HEK293T (cell line): ENCODE measurements around the gene TMEM131L.
"Not testable (repeated sequence)": the region's sequence is repeated elsewhere in the genome, so short reads cannot be mapped to it uniquely, and the experiment has no call there.

ENCODE experiments used
- CTCF ChIA-PET: fragments of 350-600 bp; formaldehyde crosslinking; extraction: SDS; loops from one replicate; lab custom pipeline; 2021; ENCODE audit warnings: antibody characterized with exemption, inconsistent platforms; lab: Yijun Ruan, JAX
- POLR2A ChIA-PET: fragments of 350-600 bp; formaldehyde crosslinking; extraction: SDS; loops from one replicate; lab custom pipeline; 2020; ENCODE audit warnings: antibody characterized with exemption, inconsistent platforms; lab: Yijun Ruan, JAX
- DNase-seq: peaks from one replicate; pipeline ENCODE4 v3.0.0; 2012; ENCODE audit warnings: mixed read lengths; ENCODE audit errors: extremely low spot score
- ARNT ChIP-seq: fragments of 450-650 bp; IDR thresholded peaks from 2 replicates; pipeline ENCODE4 v1.6.1; 2017; ENCODE audit warnings: mild to moderate bottlenecking
- BHLHE40 ChIP-seq: fragments of 450-650 bp; IDR thresholded peaks from 2 replicates; pipeline ENCODE4 v1.6.1; 2016; ENCODE audit warnings: mild to moderate bottlenecking, moderate library complexity, borderline replicate concordance
- CTBP1 ChIP-seq: fragments of 450-650 bp; IDR thresholded peaks from 2 replicates; pipeline ENCODE4 v1.6.1; 2016; ENCODE audit warnings: borderline replicate concordance
- ELF4 ChIP-seq: fragments of 450-650 bp; IDR thresholded peaks from 2 replicates; pipeline ENCODE4 v1.6.1; 2017; ENCODE audit warnings: antibody characterized with exemption
- FOXA1 ChIP-seq: fragments of 450-650 bp; IDR thresholded peaks from 2 replicates; pipeline ENCODE4 v1.6.1; 2016; ENCODE audit warnings: mild to moderate bottlenecking
- FOXK2 ChIP-seq: fragments of 450-650 bp; IDR thresholded peaks from 2 replicates; pipeline ENCODE4 v1.6.1; 2016; ENCODE audit warnings: mild to moderate bottlenecking
- FOXM1 ChIP-seq: fragments of 450-650 bp; IDR thresholded peaks from 2 replicates; pipeline ENCODE4 v1.6.1; 2017; ENCODE audit warnings: mild to moderate bottlenecking, borderline replicate concordance
- HDGF ChIP-seq: fragments of 450-650 bp; IDR thresholded peaks from 2 replicates; pipeline ENCODE4 v1.6.1; 2017; ENCODE audit warnings: antibody characterized with exemption, borderline replicate concordance
- L3MBTL2 ChIP-seq: fragments of 450-650 bp; conservative IDR thresholded peaks from 2 replicates; pipeline ENCODE4 v1.6.1; 2016; ENCODE audit warnings: mild to moderate bottlenecking
- LEF1 ChIP-seq: fragments of 450-650 bp; IDR thresholded peaks from 2 replicates; pipeline ENCODE4 v1.6.1; 2017; ENCODE audit warnings: mild to moderate bottlenecking, borderline replicate concordance
- NFRKB ChIP-seq: fragments of 450-650 bp; IDR thresholded peaks from 2 replicates; pipeline ENCODE4 v1.6.1; 2016; ENCODE audit warnings: mild to moderate bottlenecking, moderate library complexity
- SUZ12 ChIP-seq: fragments of 450-650 bp; IDR thresholded peaks from 2 replicates; pipeline ENCODE4 v1.6.1; 2016; ENCODE audit warnings: mild to moderate bottlenecking
- TARDBP ChIP-seq: fragments of 450-650 bp; IDR thresholded peaks from 2 replicates; pipeline ENCODE4 v1.6.1; 2016
- ZNF384 ChIP-seq: fragments of 450-650 bp; IDR thresholded peaks from 2 replicates; pipeline ENCODE4 v1.6.1; 2016
- TF ChIP-seq, protein P1 (sequence below): fragments of 450-650 bp; IDR thresholded peaks from 2 replicates; pipeline ENCODE4 v1.6.1; 2016

TMEM131L gene

GRCh38 chr4:153447175-153447905 lies 18.8 kb upstream of the TMEM131L start:
- peak; percentile 27 for DNase-seq
- CTCF ChIA-PET, result interaction anchor here (0.6 to 2.6 kb wide), 6 partner anchors 10 to 103 kb away, joined by 3 to 13 read pairs (median 4); partner anchors contain the start of gene TMEM131L
- TF ChIP-seq ZNF384 (peak; percentile 64), FOXK2 (no peak), FOXA1 (no peak), TARDBP (no peak)
- POLR2A ChIA-PET, result interaction anchor here (0.8 to 3.3 kb wide), 6 partner anchors 9 to 137 kb away, joined by 3 to 42 read pairs (median 3); partner anchors contain the start of gene TMEM131L

DNA sequence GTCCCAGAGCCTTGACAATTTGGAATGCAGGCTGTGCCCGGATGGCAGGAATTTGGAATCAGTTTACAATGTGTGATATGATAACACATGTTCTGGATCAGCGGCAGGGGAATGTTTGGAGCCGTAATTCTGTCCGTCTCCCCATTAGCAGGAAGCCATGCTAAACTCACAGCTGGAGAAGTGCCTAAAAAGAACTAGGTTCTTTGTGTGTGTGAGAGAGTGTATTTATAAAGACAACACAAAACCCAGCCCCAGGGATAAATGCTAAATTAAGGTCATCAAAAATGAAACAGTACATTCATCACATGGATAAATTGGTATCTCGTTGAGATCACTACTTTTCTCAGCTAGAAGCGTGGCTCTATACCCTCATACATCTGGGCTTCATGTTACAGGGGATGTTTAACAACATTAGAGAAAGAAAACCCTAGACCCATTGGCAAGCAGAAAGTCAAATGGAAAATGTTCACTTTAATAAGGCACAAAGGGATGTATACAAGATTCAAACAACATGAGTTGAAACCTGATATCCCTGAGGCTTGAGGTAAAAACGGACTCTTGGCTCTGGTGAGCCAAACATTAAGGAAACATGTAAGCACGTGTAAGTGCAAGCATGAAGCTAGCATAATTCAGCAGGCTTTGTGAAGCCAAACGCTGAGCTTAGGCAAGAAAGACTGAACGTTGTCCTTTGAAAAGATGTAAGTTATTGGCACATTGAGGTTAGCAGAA lies 18.0 kb upstream of the TMEM131L start:
- TF ChIP-seq, protein P1, sequence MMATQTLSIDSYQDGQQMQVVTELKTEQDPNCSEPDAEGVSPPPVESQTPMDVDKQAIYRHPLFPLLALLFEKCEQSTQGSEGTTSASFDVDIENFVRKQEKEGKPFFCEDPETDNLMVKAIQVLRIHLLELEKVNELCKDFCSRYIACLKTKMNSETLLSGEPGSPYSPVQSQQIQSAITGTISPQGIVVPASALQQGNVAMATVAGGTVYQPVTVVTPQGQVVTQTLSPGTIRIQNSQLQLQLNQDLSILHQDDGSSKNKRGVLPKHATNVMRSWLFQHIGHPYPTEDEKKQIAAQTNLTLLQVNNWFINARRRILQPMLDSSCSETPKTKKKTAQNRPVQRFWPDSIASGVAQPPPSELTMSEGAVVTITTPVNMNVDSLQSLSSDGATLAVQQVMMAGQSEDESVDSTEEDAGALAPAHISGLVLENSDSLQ, result peak; percentile 81
- TF ChIP-seq L3MBTL2, result peak; percentile 93
- TF ChIP-seq FOXK2, result no peak
- ChIA-PET POLR2A (interaction anchor here (0.8 to 3.3 kb wide), 6 partner anchors 8 to 136 kb away, joined by 3 to 42 read pairs (median 3); partner anchors contain the start of gene TMEM131L), CTCF (interaction anchor here (0.6 to 2.6 kb wide), 6 partner anchors 11 to 104 kb away, joined by 3 to 13 read pairs (median 4); partner anchors contain the start of gene TMEM131L)
- peak; percentile 31 for DNase-seq

GRCh38 chr4:153449338-153449737 lies 16.8 kb upstream of the TMEM131L start:
- POLR2A ChIA-PET, result interaction anchor here (3.3 kb wide), 1 partner anchor 17 kb away, joined by 42 read pairs; the partner anchor contains the start of gene TMEM131L
- CTCF ChIA-PET, result no interaction called here
- TF ChIP-seq L3MBTL2 (no peak), CTBP1 (no peak), FOXA1 (no peak), ELF4 (no peak), FOXM1 (no peak), HDGF (no peak), SUZ12 (no peak), ZNF384 (no peak), BHLHE40 (no peak), TARDBP (no peak), LEF1 (no peak), NFRKB (no peak), ARNT (no peak), FOXK2 (no peak)
- TF ChIP-seq, protein P1, result no peak
- DNase-seq, result no peak

- TF ChIP-seq SUZ12 (no peak), ZNF384 (no peak), L3MBTL2 (no peak), TARDBP (no peak), LEF1 (no peak), NFRKB (no peak), CTBP1 (no peak), HDGF (no peak), FOXA1 (no peak), FOXK2 (no peak)
- TF ChIP-seq, protein P1, result no peak
- POLR2A ChIA-PET, result no interaction called here
- CTCF ChIA-PET, result no interaction called here
- DNase-seq, result no peak
Observed at GRCh38 chr4:153450544-153450917, 15.6 kb upstream of the TMEM131L start.

- peak; percentile 37 for TF ChIP-seq L3MBTL2
- CTCF ChIA-PET, result interaction anchor here (1.1 kb wide), 1 partner anchor 43 kb away, joined by 3 read pairs; no protein-coding TSS in a partner anchor
- POLR2A ChIA-PET, result interaction anchor here (1.4 kb wide), 1 partner anchor 15 kb away, joined by 14 read pairs; the partner anchor contains the start of gene TMEM131L
- DNase-seq, result not testable (repeated sequence)
Observed at GRCh38 chr4:153451145-153451544, 15.0 kb upstream of the TMEM131L start.

DNA sequence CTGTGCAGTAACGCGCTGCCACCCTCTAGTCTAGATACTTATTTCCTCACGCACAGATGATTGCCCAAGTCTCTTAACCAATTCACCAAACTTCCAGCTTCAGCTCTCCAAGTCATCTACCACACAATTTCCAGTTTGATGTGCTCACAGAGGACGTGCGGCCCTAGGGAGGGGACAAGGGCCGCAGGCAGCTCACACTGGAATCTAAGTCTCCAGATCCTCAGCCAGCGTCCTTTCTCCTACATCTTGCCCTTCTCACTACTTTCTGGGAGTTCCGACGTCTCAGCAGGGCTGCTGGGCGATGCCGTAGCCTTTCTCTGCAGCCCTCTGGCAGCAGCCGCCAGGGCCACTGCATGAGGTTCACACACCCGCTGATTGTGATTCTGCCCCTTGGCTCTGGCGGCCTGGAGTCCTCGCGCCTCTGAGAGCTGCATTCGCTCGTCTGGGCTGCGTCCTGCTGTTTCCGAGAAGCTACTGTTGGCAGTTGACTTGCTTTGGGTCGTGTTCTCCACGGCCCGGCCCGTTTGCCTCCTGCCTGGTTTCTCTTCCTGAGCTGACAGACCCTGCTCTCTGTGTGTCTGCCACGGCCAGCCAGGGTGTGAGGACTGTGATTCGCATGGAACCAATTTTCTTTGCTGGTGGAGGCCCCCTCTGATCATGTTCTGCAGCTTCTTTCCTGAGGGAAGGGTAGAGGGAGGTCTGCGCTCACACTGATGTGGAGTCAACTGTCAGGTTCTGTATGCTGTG lies 14.1 kb upstream of the TMEM131L start:
- TF ChIP-seq BHLHE40 (no peak), FOXA1 (no peak), FOXM1 (no peak), L3MBTL2 (no peak), NFRKB (no peak), HDGF (no peak), CTBP1 (no peak), SUZ12 (no peak), FOXK2 (no peak), LEF1 (no peak)
- CTCF ChIA-PET, result interaction anchor here (0.7 to 1.3 kb wide), 4 partner anchors 23 to 134 kb away, joined by 3 read pairs; no protein-coding TSS in a partner anchor
- no peak for DNase-seq

More for the DNA sequence above, 14.1 kb upstream of the TMEM131L start:
- POLR2A ChIA-PET, result interaction anchor here (1.4 kb wide), 1 partner anchor 14 kb away, joined by 14 read pairs; the partner anchor contains the start of gene TMEM131L
